ENCODE data around the gene GALNTL6.

The GALNTL6 gene

GRCh38 chr4:172599554-172599953 is 786.4 kb downstream of the GALNTL6 start:
- DNase-seq = no peak

GRCh38 chr4:172601195-172601594 is 788.0 kb downstream of the GALNTL6 start:
- DNase-seq = no peak

GRCh38 chr4:172619218-172619617 is 806.0 kb downstream of the GALNTL6 start:
- no peak for DNase-seq

- no peak for DNase-seq
These were observed 806.6 kb downstream of the GALNTL6 start for GRCh38 chr4:172619798-172620197.

GRCh38 chr4:172628263-172628662 is 815.1 kb downstream of the GALNTL6 start:
- no peak for DNase-seq

- DNase-seq = no peak
These were observed 817.1 kb downstream of the GALNTL6 start for GRCh38 chr4:172630280-172630679.

GRCh38 chr4:172631832-172632231 is 818.6 kb downstream of the GALNTL6 start:
- no peak for DNase-seq

GRCh38 chr4:172648471-172648870 is 835.3 kb downstream of the GALNTL6 start:
- DNase-seq = no peak

GRCh38 chr4:172649143-172649542 is 835.9 kb downstream of the GALNTL6 start:
- no peak for DNase-seq

- no peak for DNase-seq
These were observed 837.7 kb downstream of the GALNTL6 start for GRCh38 chr4:172650758-172651530.

- no peak for DNase-seq
These were observed 838.8 kb downstream of the GALNTL6 start for GRCh38 chr4:172651961-172652360.

- DNase-seq = no peak
These were observed 839.2 kb downstream of the GALNTL6 start for GRCh38 chr4:172652369-172652768.

- no peak for DNase-seq
These were observed 840.5 kb downstream of the GALNTL6 start for GRCh38 chr4:172653676-172654075.

GRCh38 chr4:172654457-172654856 is 841.3 kb downstream of the GALNTL6 start:
- no peak for DNase-seq

GRCh38 chr4:172656055-172656454 is 842.9 kb downstream of the GALNTL6 start:
- DNase-seq = no peak

GRCh38 chr4:172657081-172657480 is 843.9 kb downstream of the GALNTL6 start:
- no peak for DNase-seq

- DNase-seq = no peak
These were observed 847.0 kb downstream of the GALNTL6 start for GRCh38 chr4:172660251-172660650.

- DNase-seq = no peak
These were observed 848.9 kb downstream of the GALNTL6 start for GRCh38 chr4:172662113-172662512.

- no peak for DNase-seq
These were observed 853.6 kb downstream of the GALNTL6 start for GRCh38 chr4:172666711-172667368.

- DNase-seq = no peak
These were observed 861.6 kb downstream of the GALNTL6 start for GRCh38 chr4:172674811-172675210.

GRCh38 chr4:172675232-172675631 is 862.0 kb downstream of the GALNTL6 start:
- DNase-seq = no peak

GRCh38 chr4:172680691-172681090 is 867.5 kb downstream of the GALNTL6 start:
- DNase-seq = no peak

GRCh38 chr4:172683021-172683420 is 869.8 kb downstream of the GALNTL6 start:
- DNase-seq = no peak

GRCh38 chr4:172686021-172686420 is 872.8 kb downstream of the GALNTL6 start:
- DNase-seq = no peak

- DNase-seq = no peak
These were observed 875.3 kb downstream of the GALNTL6 start for GRCh38 chr4:172688534-172688933.

Measured in NCI-H1092 (cell line).